KMS-11 (cell line): ENCODE measurements around the gene IKBKE.

ENCODE experiments used
- H2AFZ ChIP-seq: fragments of 200-600 bp; sonication (generic); 2 replicates; pipeline ENCODE4 v1.6.1; 2016; ENCODE audit warnings: antibody characterized with exemption, mixed run types, low read depth
- H3K27ac ChIP-seq: fragments of 200-600 bp; sonication (generic); 2 replicates; pipeline ENCODE4 v1.6.1; 2016; ENCODE audit warnings: mild to moderate bottlenecking, mixed run types
- H3K27me3 ChIP-seq: fragments of 200-600 bp; sonication (generic); 2 replicates; pipeline ENCODE4 v1.6.1; 2017; ENCODE audit warnings: mild to moderate bottlenecking, low read depth, mixed run types, moderate library complexity; ENCODE audit not compliant: insufficient read depth
- H3K36me3 ChIP-seq: fragments of 200-600 bp; sonication (generic); 2 replicates; pipeline ENCODE4 v1.6.1; 2017; ENCODE audit warnings: mild to moderate bottlenecking, mixed run types; ENCODE audit not compliant: insufficient read depth
- H3K4me1 ChIP-seq: fragments of 200-600 bp; sonication (generic); 2 replicates; pipeline ENCODE4 v1.6.1; 2016; ENCODE audit warnings: mild to moderate bottlenecking, low read depth, mixed run types; ENCODE audit not compliant: poor library complexity, severe bottlenecking
- H3K4me2 ChIP-seq: fragments of 200-600 bp; sonication (generic); 2 replicates; pipeline ENCODE4 v1.7.0; 2016; ENCODE audit warnings: mild to moderate bottlenecking, mixed run types
- H3K4me3 ChIP-seq: fragments of 200-600 bp; sonication (generic); IDR thresholded peaks from 2 replicates; pipeline ENCODE4 v1.6.1; 2017; ENCODE audit warnings: low read depth, low read length, mixed read lengths; ENCODE audit not compliant: insufficient read depth
- H3K79me2 ChIP-seq: fragments of 200-600 bp; sonication (generic); 2 replicates; pipeline ENCODE4 v1.6.1; 2016; ENCODE audit warnings: low read depth, mixed run types; ENCODE audit not compliant: insufficient read depth
- H3K9ac ChIP-seq: fragments of 200-600 bp; sonication (generic); 2 replicates; pipeline ENCODE4 v1.6.1; 2016; ENCODE audit warnings: mild to moderate bottlenecking, mixed run types
- H4K20me1 ChIP-seq: fragments of 200-600 bp; sonication (generic); 2 replicates; pipeline ENCODE4 v1.6.1; 2016; ENCODE audit warnings: mild to moderate bottlenecking, mixed run types; ENCODE audit not compliant: insufficient read depth
- CTCF ChIP-seq: fragments of 200-600 bp; sonication (generic); conservative IDR thresholded peaks from 2 replicates; pipeline ENCODE4 v1.6.1; 2017; ENCODE audit warnings: low read depth, mild to moderate bottlenecking, antibody characterized with exemption, low read length, moderate library complexity, mixed read lengths

Gene IKBKE

DNA sequence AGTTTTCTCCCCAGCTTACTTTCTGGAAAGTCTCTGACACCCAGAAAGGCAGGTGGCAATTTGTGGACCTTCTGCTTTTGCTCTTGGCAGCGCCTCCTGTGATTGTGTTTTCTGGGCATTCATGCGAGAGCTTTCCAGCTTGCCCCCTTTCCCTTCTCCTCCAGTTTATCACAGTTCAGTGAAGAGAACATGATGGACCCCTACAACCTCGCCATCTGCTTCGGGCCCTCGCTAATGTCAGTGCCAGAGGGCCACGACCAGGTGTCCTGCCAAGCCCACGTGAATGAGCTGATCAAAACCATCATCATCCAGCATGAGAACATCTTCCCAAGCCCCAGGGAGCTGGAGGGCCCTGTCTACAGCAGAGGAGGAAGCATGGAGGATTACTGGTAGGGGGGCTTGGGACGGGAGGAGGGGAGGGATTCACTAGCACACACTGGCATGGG, 24.3 kb upstream of the IKBKE start:
- H4K20me1 ChIP-seq: no peaks in the 10 kb centered on the region

DNA sequence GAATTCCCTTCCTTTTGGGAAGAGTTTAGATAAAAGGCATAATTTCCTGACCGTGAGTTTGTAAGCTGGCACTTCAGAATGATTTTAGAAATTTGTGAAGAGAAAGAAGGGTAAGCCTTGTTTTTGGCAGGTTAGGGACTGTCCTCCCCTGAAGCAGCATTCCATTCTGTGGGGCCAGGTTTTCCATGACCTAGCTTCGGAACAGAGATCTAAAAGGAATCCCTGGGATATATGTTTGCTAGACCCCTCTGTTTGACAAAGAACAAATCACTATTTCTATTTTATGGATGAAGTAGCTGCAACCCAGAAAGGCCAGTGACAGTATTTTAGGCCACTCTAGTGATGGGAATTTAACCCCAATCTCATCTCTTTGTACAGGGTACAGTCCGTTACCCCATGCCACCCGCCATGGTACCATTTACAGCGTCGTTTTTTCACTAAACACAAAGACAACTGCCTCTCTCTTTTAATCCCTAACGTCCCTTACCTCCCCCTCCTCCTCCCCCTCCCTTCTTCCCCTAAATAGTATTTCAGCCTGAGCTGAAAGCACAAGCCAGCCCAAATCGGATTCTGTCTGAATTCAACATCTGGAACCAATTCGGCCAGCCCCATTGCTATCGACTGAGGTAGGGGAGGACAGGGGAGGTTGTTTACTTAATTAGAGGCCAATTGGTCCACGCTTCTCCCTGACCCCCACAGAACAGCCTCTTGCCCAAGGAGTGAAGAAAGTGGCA, 23.4 kb upstream of the IKBKE start:
- Histone ChIP-seq H2AFZ (no peak overlapping the region), H4K20me1 (no peaks in the 10 kb centered on the region), H3K79me2 (no peaks in the 10 kb centered on the region), H3K27me3 (no peaks in the 10 kb centered on the region), H3K27ac (no peak overlapping the region), H3K4me1 (peaks cover 2% of the 10 kb centered on the region), H3K4me3 (no peak overlapping the region), H3K36me3 (no peaks in the 10 kb centered on the region), H3K9ac (no peak overlapping the region), H3K4me2 (no peak overlapping the region)
- TF ChIP-seq CTCF: no peak

More for the DNA sequence above, 24.3 kb upstream of the IKBKE start:
- H3K27me3 ChIP-seq: no peaks in the 10 kb centered on the region
- H3K4me2 ChIP-seq: no peak overlapping the region
- H3K27ac ChIP-seq: no peak overlapping the region
- no peaks in the 10 kb centered on the region for H3K79me2 ChIP-seq
- no peak overlapping the region for H3K9ac ChIP-seq
- TF ChIP-seq CTCF: no peak
- no peak overlapping the region for H3K4me3 ChIP-seq
- H3K4me1 ChIP-seq: peaks cover 11% of the 10 kb centered on the region
- no peak overlapping the region for H2AFZ ChIP-seq
- H3K36me3 ChIP-seq: no peaks in the 10 kb centered on the region

- Histone ChIP-seq H3K4me3 (no peak overlapping the region), H2AFZ (no peak overlapping the region), H3K4me1 (no peaks in the 10 kb centered on the region), H3K27ac (no peak overlapping the region), H3K27me3 (no peaks in the 10 kb centered on the region), H3K36me3 (no peaks in the 10 kb centered on the region), H4K20me1 (no peaks in the 10 kb centered on the region), H3K9ac (no peak overlapping the region), H3K79me2 (no peaks in the 10 kb centered on the region), H3K4me2 (no peak overlapping the region)
- no peak for TF ChIP-seq CTCF
These were observed 22.9 kb upstream of the IKBKE start for GRCh38 chr1:206447422-206447765.

- Histone ChIP-seq H3K9ac (no peak overlapping the region), H3K79me2 (no peaks in the 10 kb centered on the region), H2AFZ (no peak overlapping the region), H4K20me1 (no peaks in the 10 kb centered on the region), H3K4me2 (no peak overlapping the region), H3K27ac (no peak overlapping the region), H3K27me3 (no peaks in the 10 kb centered on the region), H3K36me3 (no peaks in the 10 kb centered on the region), H3K4me3 (no peak overlapping the region), H3K4me1 (no peaks in the 10 kb centered on the region)
- TF ChIP-seq CTCF: no peak
These were observed 22.5 kb upstream of the IKBKE start for GRCh38 chr1:206447792-206448191.
